ENCODE results near the gene AUP1.
"Not testable (repeated sequence)": the region's sequence is repeated elsewhere in the genome, so short reads cannot be mapped to it uniquely, and the experiment has no call there.

Gene AUP1

GRCh38 chr2:74566076-74566753, 36.7 kb upstream of the AUP1 start:
- in situ Hi-C loops (cut with HindIII; ENCODE audit: low sequenced_read_pairs): no loop called here
- H3K4me3 ChIP-seq (ENCODE audit: low read depth, low read length): no peak overlapping the region
- TF ChIP-seq CTCF (IDR thresholded peaks at IDR 0.05; ENCODE audit: low read depth, low read length): no peak
- no peak for DNase-seq (ENCODE audit: low read depth, low spot score)

- no peak for TF ChIP-seq CTCF (IDR thresholded peaks at IDR 0.05; ENCODE audit: low read depth, low read length)
- in situ Hi-C loops (cut with HindIII; ENCODE audit: low sequenced_read_pairs): no loop called here
- no peak overlapping the region for H3K4me3 ChIP-seq (ENCODE audit: low read depth, low read length)
- peak; percentile 75 for DNase-seq (ENCODE audit: low read depth, low spot score)
Observed at GRCh38 chr2:74564222-74564621, 34.7 kb upstream of the AUP1 start.

- no peak for DNase-seq (ENCODE audit: low read depth, low spot score)
Observed at GRCh38 chr2:74562126-74562775, 32.7 kb upstream of the AUP1 start.

GRCh38 chr2:74561022-74561421, 31.5 kb upstream of the AUP1 start:
- DNase-seq (ENCODE audit: low read depth, low spot score); in situ Hi-C loops (cut with HindIII; ENCODE audit: low sequenced_read_pairs); H3K4me3 ChIP-seq (ENCODE audit: low read depth, low read length): not testable (repeated sequence)

More at GRCh38 chr2:74562126-74562775, 32.7 kb upstream of the AUP1 start:
- in situ Hi-C loops (cut with HindIII; ENCODE audit: low sequenced_read_pairs): no loop called here
- no peak for TF ChIP-seq CTCF (IDR thresholded peaks at IDR 0.05; ENCODE audit: low read depth, low read length)
- no peak overlapping the region for H3K4me3 ChIP-seq (ENCODE audit: low read depth, low read length)

GRCh38 chr2:74560591-74560990, 31.1 kb upstream of the AUP1 start:
- no peak overlapping the region for H3K4me3 ChIP-seq (ENCODE audit: low read depth, low read length)
- no peak for TF ChIP-seq CTCF (IDR thresholded peaks at IDR 0.05; ENCODE audit: low read depth, low read length)
- DNase-seq (ENCODE audit: low read depth, low spot score): no peak
- in situ Hi-C loops (cut with HindIII; ENCODE audit: low sequenced_read_pairs): no loop called here

GRCh38 chr2:74559912-74560311, 30.4 kb upstream of the AUP1 start:
- no peak for TF ChIP-seq CTCF (IDR thresholded peaks at IDR 0.05; ENCODE audit: low read depth, low read length)
- in situ Hi-C loops (cut with HindIII; ENCODE audit: low sequenced_read_pairs): no loop called here
- H3K4me3 ChIP-seq (ENCODE audit: low read depth, low read length): no peak overlapping the region
- DNase-seq (ENCODE audit: low read depth, low spot score): no peak
